H1 (cell line): ENCODE measurements around the gene EFEMP2. TPM values are rescaled to one million over a fixed set of nuclear protein-coding genes. Genes with fewer than 3 reads are reported as not detected.

Experiments used
- CTCF ChIA-PET: fragments of 300-600 bp; sonication (Branson Sonifier 250); formaldehyde crosslinking; loops from one replicate; lab custom pipeline; 2021; ENCODE audit not compliant: partially characterized antibody; lab: Charles Lee
- POLR2A ChIA-PET: fragments of 300-600 bp; sonication (Branson Sonifier 250); formaldehyde crosslinking; loops from one replicate; lab custom pipeline; 2021; ENCODE audit warnings: inconsistent platforms; ENCODE audit not compliant: partially characterized antibody; lab: Charles Lee
- DNase-seq, 2 experiments: peaks; one replicate each; pipeline versions ENCODE4 v3.0.0 to v3.0.0-alpha.2; 2010 to 2022; ENCODE audit warnings: low spot score in 2 of 2, low read depth in 1 of 2, mixed read lengths in 1 of 2
- FAIRE-seq: peaks from 2 replicates; lab custom pipeline; 2011; peaks lifted over from hg19 to GRCh38; lab: Jason Lieb, UNC
- H2AFZ ChIP-seq: 2 replicates; pipeline ENCODE4 v1.8.1; 2012; ENCODE audit warnings: low read length, inconsistent platforms
- H2AK5ac ChIP-seq: 2 replicates; pipeline ENCODE4 v1.6.1; 2013; ENCODE audit warnings: low read depth, low read length
- H2BK120ac ChIP-seq: replicated peaks from 2 replicates; pipeline ENCODE3; 2013; ENCODE audit warnings: low read depth, low read length, inconsistent platforms
- H2BK12ac ChIP-seq: 2 replicates; pipeline ENCODE4 v1.6.1; 2013; ENCODE audit warnings: low read depth, low read length
- H2BK15ac ChIP-seq: 2 replicates; pipeline ENCODE4 v1.6.1; 2013; ENCODE audit warnings: low read length
- H2BK20ac ChIP-seq: 2 replicates; pipeline ENCODE4 v1.6.1; 2013; ENCODE audit warnings: low read length
- H2BK5ac ChIP-seq: 2 replicates; pipeline ENCODE4 v1.6.1; 2013; ENCODE audit warnings: low read depth, low read length
- H3K14ac ChIP-seq: 2 replicates; pipeline ENCODE4 v1.6.1; 2013; ENCODE audit warnings: inconsistent platforms; ENCODE audit not compliant: insufficient read length
- H3K18ac ChIP-seq: 2 replicates; pipeline ENCODE4 v1.6.1; 2013; ENCODE audit warnings: low read length; ENCODE audit errors: extremely low read depth
- H3K23ac ChIP-seq: 2 replicates; pipeline ENCODE4 v1.6.1; 2013; ENCODE audit warnings: inconsistent platforms; ENCODE audit not compliant: insufficient read length
- H3K23me2 ChIP-seq: 2 replicates; pipeline ENCODE4 v1.6.1; 2013; ENCODE audit warnings: low read depth, low read length
- H3K27ac ChIP-seq: 2 replicates; pipeline ENCODE4 v1.6.1; 2011; ENCODE audit warnings: low read depth, low read length, inconsistent platforms
- H3K27me3 ChIP-seq, 4 experiments: replicated peaks in 1 of 4; 1 replicate in 1 of 4; 2 replicates in 3 of 4; pipeline versions ENCODE4 v1.6.1 to v1.8.1; 2011 to 2013; ENCODE audit warnings: low read length in 3 of 4, mild to moderate bottlenecking in 3 of 4, inconsistent platforms in 2 of 4, mixed read lengths in 2 of 4, moderate library complexity in 1 of 4; ENCODE audit not compliant: control insufficient read depth in 3 of 4, insufficient read depth in 3 of 4; ENCODE audit errors: extremely low read depth in 1 of 4
- H3K36me3 ChIP-seq, 4 experiments: 2 replicates each; pipeline versions ENCODE4 v1.6.1 to v1.8.1; 2011 to 2013; ENCODE audit warnings: mild to moderate bottlenecking in 4 of 4, low read length in 3 of 4, moderate library complexity in 2 of 4, control low read depth in 1 of 4, inconsistent platforms in 1 of 4; ENCODE audit not compliant: insufficient read depth in 4 of 4, control insufficient read depth in 2 of 4
- H3K4ac ChIP-seq: replicated peaks from 2 replicates; pipeline ENCODE3; 2013; ENCODE audit warnings: low read length, low read depth, mixed read lengths, inconsistent platforms; ENCODE audit not compliant: insufficient read length
- H3K4me1 ChIP-seq, 4 experiments: replicated peaks in 1 of 4; 1 replicate in 1 of 4; 2 replicates in 3 of 4; pipeline versions ENCODE4 v1.6.1 to v1.8.1; 2011 to 2013; ENCODE audit warnings: low read length in 3 of 4, inconsistent platforms in 2 of 4, mixed read lengths in 1 of 4; ENCODE audit not compliant: insufficient read depth in 4 of 4, control insufficient read depth in 3 of 4
- H3K4me2 ChIP-seq, 2 experiments: 2 replicates each; pipeline versions ENCODE4 v1.6.1 to v1.8.1; 2011 to 2013; ENCODE audit warnings: low read depth in 2 of 2, low read length in 2 of 2, control low read depth in 1 of 2, inconsistent platforms in 1 of 2, mild to moderate bottlenecking in 1 of 2; ENCODE audit not compliant: insufficient read depth in 1 of 2
- H3K4me3 ChIP-seq, 4 experiments: fragments of 200-600, 300-600 bp in 1 of 4; sonication (generic), shearing (Covaris generic), sonication (Bioruptor Twin) in 1 of 4; 2 replicates each; pipeline versions ENCODE4 v1.5.1 to v1.8.1; 2011 to 2016; ENCODE audit warnings: low read length in 4 of 4, low read depth in 3 of 4, control low read depth in 2 of 4, inconsistent platforms in 2 of 4, mild to moderate bottlenecking in 2 of 4, mixed read lengths in 1 of 4, moderate library complexity in 1 of 4; ENCODE audit not compliant: insufficient read depth in 2 of 4; ENCODE audit errors: extremely low read depth in 1 of 4
- H3K56ac ChIP-seq: replicated peaks from 2 replicates; pipeline ENCODE3; 2013; ENCODE audit warnings: low read depth, mild to moderate bottlenecking, mixed read lengths, low read length, inconsistent platforms; ENCODE audit not compliant: insufficient read length
- H3K79me1 ChIP-seq: 2 replicates; pipeline ENCODE4 v1.6.1; 2013; ENCODE audit warnings: low read depth, low read length, control low read depth
- H3K79me2 ChIP-seq, 2 experiments: 2 replicates each; pipeline versions ENCODE4 v1.6.1 to v1.8.1; 2012 to 2013; ENCODE audit warnings: low read length in 2 of 2, mild to moderate bottlenecking in 2 of 2, inconsistent platforms in 1 of 2; ENCODE audit not compliant: insufficient read depth in 2 of 2, control insufficient read depth in 1 of 2
- H3K9ac ChIP-seq, 4 experiments: replicated peaks in 1 of 4; 1 replicate in 1 of 4; 2 replicates in 3 of 4; pipeline versions ENCODE4 v1.6.1 to v1.8.1; 2011 to 2013; ENCODE audit warnings: low read depth in 3 of 4, low read length in 3 of 4, control low read depth in 2 of 4, mild to moderate bottlenecking in 2 of 4, moderate library complexity in 2 of 4, inconsistent platforms in 1 of 4; ENCODE audit errors: extremely low read depth in 1 of 4
- H3K9me3 ChIP-seq, 2 experiments: 2 replicates each; pipeline versions ENCODE4 v1.6.1 to v1.8.1; 2012 to 2013; ENCODE audit warnings: mild to moderate bottlenecking in 2 of 2, moderate library complexity in 2 of 2, control low read depth in 1 of 2, inconsistent platforms in 1 of 2, low read depth in 1 of 2, low read length in 1 of 2, mixed read lengths in 1 of 2; ENCODE audit not compliant: insufficient read depth in 2 of 2
- H4K20me1 ChIP-seq, 2 experiments: replicated peaks in 1 of 2; 2 replicates each; pipeline versions ENCODE3 to v1.8.1; 2011 to 2013; ENCODE audit warnings: inconsistent platforms in 2 of 2, low read length in 2 of 2, mild to moderate bottlenecking in 1 of 2; ENCODE audit not compliant: insufficient read depth in 2 of 2, control insufficient read depth in 1 of 2
- H4K5ac ChIP-seq: 2 replicates; pipeline ENCODE4 v1.6.1; 2013; ENCODE audit warnings: low read length, low read depth, mixed read lengths, inconsistent platforms; ENCODE audit not compliant: insufficient read length
- H4K8ac ChIP-seq: 2 replicates; pipeline ENCODE4 v1.8.0; 2013; ENCODE audit warnings: mild to moderate bottlenecking, moderate library complexity, low read length, inconsistent platforms; ENCODE audit not compliant: insufficient read depth; ENCODE audit errors: extremely low read depth
- H4K91ac ChIP-seq: replicated peaks from 2 replicates; pipeline ENCODE3; 2013; ENCODE audit warnings: low read length, mixed read lengths, inconsistent platforms; ENCODE audit not compliant: insufficient read length
- POLR2A ChIP-seq, 2 experiments: IDR thresholded peaks; 1 replicate in 1 of 2; 2 replicates in 1 of 2; pipeline ENCODE4 v1.6.1; 2011; ENCODE audit warnings: low read depth in 2 of 2, low read length in 2 of 2, mild to moderate bottlenecking in 2 of 2; ENCODE audit errors: control extremely low read depth in 1 of 2
- RAD21 ChIP-seq, 2 experiments: IDR thresholded peaks in 1 of 2; conservative IDR thresholded peaks in 1 of 2; 2 replicates each; pipeline ENCODE4 v1.6.1; 2011; ENCODE audit warnings: low read depth in 2 of 2, low read length in 2 of 2, improper control_type of control experiment in 1 of 2, inconsistent platforms in 1 of 2, mild to moderate bottlenecking in 1 of 2, moderate library complexity in 1 of 2
- RFX5 ChIP-seq: IDR thresholded peaks from 2 replicates; pipeline ENCODE4 v1.6.1; 2011; ENCODE audit warnings: low read depth, low read length, improper control_type of control experiment, borderline replicate concordance
- SIX5 ChIP-seq: IDR thresholded peaks from 2 replicates; pipeline ENCODE4 v1.6.1; 2011; ENCODE audit warnings: mild to moderate bottlenecking, low read depth, low read length
- SUZ12 ChIP-seq: fragments of 200-600 bp; sonication (generic); IDR thresholded peaks from 2 replicates; pipeline ENCODE4 v1.6.1; 2012; ENCODE audit warnings: mild to moderate bottlenecking, inconsistent platforms, low read length, moderate library complexity, mixed read lengths
- TAF1 ChIP-seq: IDR thresholded peaks from 2 replicates; pipeline ENCODE4 v1.6.1; 2011; ENCODE audit warnings: mild to moderate bottlenecking, low read depth, low read length
- TAF7 ChIP-seq: optimal IDR thresholded peaks from 2 replicates; pipeline ENCODE3; 2011; ENCODE audit warnings: low read depth, mild to moderate bottlenecking, inconsistent platforms, low read length, moderate library complexity, borderline replicate concordance
- TBP ChIP-seq: IDR thresholded peaks from 2 replicates; pipeline ENCODE4 v1.6.1; 2011; ENCODE audit warnings: low read depth, low read length, improper control_type of control experiment
- ZNF274 ChIP-seq: IDR thresholded peaks from 2 replicates; pipeline ENCODE4 v1.7.0; 2012; ENCODE audit warnings: low read length, borderline replicate concordance; ENCODE audit errors: extremely low read depth
- WGBS, 2 experiments: shearing (Covaris generic) in 1 of 2; methylation state at CpG; one replicate each; pipeline versions ENCODE4 v1.1.6 to v1.1.7; 2013 to 2015; ENCODE audit warnings: low lambda C conversion rate in 2 of 2, mixed read lengths in 2 of 2, inconsistent platforms in 1 of 2, low coverage in 1 of 2, missing lambda C conversion rate in 1 of 2; ENCODE audit not compliant: insufficient replicate concordance in 2 of 2, insufficient coverage in 1 of 2, insufficient read length in 1 of 2; ENCODE audit errors: extremely low coverage in 1 of 2, missing lambda C conversion rate in 1 of 2; 5-methylcytosine and 5-hydroxymethylcytosine counted together
- polyA plus RNA-seq, 7 experiments: library from polyadenylated mRNA; depleted of rRNA in 3 of 7; stranded (reverse) in 5 of 7; unstranded in 2 of 7; fragments of >200 nt in 5 of 7; fragments of 200-250 nt in 2 of 7; gene quantifications; 1 replicate in 5 of 7; 2 replicates in 1 of 7; 4 replicates in 1 of 7; pipeline versions ENCODE4 v1.2.1 to v1.2.3, GENCODE V29; 2011 to 2013; ENCODE audit warnings: missing spikeins in 2 of 7, mixed read lengths in 2 of 7
- total RNA-seq: library from RNA; stranded (reverse); fragmentation: NEBNext Ultra II Directional; extraction: Animal tissue kit (Norgen Biotek cat#: 25700); gene quantifications from 2 replicates; pipeline ENCODE4 v1.2.1, GENCODE V29; 2021
- TF ChIP-seq, protein P1 (sequence below): IDR thresholded peaks from 2 replicates; pipeline ENCODE4 v1.6.1; 2012; ENCODE audit warnings: inconsistent platforms

The EFEMP2 gene
- total and polyA plus RNA-seq, 2 of the 8 experiments (the other 6 are each of a cell fraction or from before 2014, with no cell fraction given), result 8.8 to 17.2 TPM

DNA sequence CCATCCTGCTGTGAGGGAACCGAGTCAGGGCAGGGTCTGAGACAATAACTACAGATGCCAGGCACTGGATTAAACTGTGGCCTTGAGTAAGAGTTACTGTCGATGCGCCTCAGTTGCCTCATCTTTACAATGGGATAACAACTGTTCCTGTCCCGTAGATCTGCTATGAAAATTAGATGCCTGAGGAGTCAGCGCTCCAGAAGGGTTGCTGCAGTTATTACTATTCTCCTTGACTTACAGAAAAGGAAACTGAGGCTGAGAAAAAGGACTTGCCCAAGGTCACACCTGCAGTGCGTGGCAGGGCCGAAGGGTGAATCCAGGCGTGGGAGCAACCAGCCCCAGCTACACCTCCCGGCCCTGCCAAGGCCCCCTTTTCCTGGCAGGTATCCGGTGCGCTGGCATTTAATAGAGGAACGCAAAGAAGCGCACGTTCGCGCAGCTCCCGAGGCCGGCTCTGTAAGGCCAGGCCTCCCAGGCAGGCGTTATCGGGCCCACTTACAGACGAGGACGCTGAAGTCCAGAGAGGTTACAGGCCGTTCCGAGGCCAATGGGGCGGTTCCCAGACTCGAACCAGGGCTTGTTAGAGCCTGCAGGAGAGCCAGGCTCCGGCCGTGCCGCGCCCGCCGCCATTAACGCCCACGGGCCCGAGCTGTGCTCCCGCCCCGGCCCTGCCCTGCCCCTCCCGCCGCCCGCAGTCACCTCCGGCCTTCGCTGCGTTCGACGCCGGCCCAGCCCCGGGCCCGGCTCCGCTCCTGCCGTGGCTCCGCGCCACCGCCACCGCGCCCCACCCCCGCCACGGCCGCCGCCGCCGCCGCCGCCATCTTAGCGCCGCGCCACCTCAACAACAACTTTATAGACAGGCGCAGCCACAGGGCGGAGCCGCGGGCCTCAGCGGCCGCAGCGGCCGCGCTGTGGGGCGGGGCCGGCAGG, 45.9 kb upstream of the EFEMP2 start, which contains the start of gene C11orf68:
C11orf68 (minus strand) TSS at position 852 of the 930 bp plus-strand sequence; CDS start at position 821, 31 bp downstream.
- Histone ChIP-seq H2BK12ac (no peak within 1 kb of the TSS; the same call in 1 of the 2 replicates), H2BK15ac (peak within 1 kb of the TSS; percentile 40; the same call in 1 of the 2 replicates), H3K18ac (peak within 1 kb of the TSS; percentile 93), H3K9me3 (no peaks in the 10 kb centered on the region), H2BK5ac (peak within 1 kb of the TSS; percentile 71), H2BK20ac (no peak within 1 kb of the TSS), H3K36me3 (peaks cover 0 to 8% (median 5%) of the 10 kb centered on the region in 4 experiments; a peak in 4 of 8 replicates), H3K56ac (peak within 1 kb of the TSS; percentile 69), H3K9ac (peak within 1 kb of the TSS; percentile 76 to 92 (median 84)), H3K4me2 (peak within 1 kb of the TSS; percentile 83 to 94), H3K23ac (no peak within 1 kb of the TSS), H3K4ac (peak within 1 kb of the TSS; percentile 97), H4K8ac (peak within 1 kb of the TSS; percentile 98), H2BK120ac (no peak within 1 kb of the TSS), H2AK5ac (peak within 1 kb of the TSS; percentile 17; the same call in 1 of the 2 replicates), H3K4me1 (peaks cover 0 to 22% (median 13%) of the 10 kb centered on the region in 4 experiments; a peak in 4 of 7 replicates), H3K14ac (no peak within 1 kb of the TSS), H3K27ac (peak within 1 kb of the TSS; percentile 80), H4K5ac (peak within 1 kb of the TSS; percentile 92), H3K23me2 (peaks cover 13% of the 10 kb centered on the region; the same call in 1 of the 2 replicates), H3K27me3 (no peaks in the 10 kb centered on the region), H3K79me2 (peaks cover 0 to 7% of the 10 kb centered on the region in 2 experiments; a peak in 2 of 4 replicates), H2AFZ (no peak within 1 kb of the TSS), H4K91ac (peak within 1 kb of the TSS; percentile 95), H3K79me1 (peaks cover 7% of the 10 kb centered on the region; the same call in 1 of the 2 replicates), H3K4me3 (peak within 1 kb of the TSS; percentile 91 to 98 (median 94)), H4K20me1 (peaks cover 0 to 7% of the 10 kb centered on the region in 2 experiments)
- WGBS, 2 experiments, result 15% methylated on average over 32 of the region's 77 CpGs; no CpG with 5 or more reads in 1 of the 2 experiments
- ChIA-PET POLR2A (interaction anchor here (0.5 to 4.9 kb wide), 20 partner anchors 9 to 255 kb away, joined by 3 to 36 read pairs (median 4); partner anchors contain the start of genes CCDC85B, FIBP, MUS81 and SF3B2), CTCF (interaction anchor here (0.6 to 2.3 kb wide), 7 partner anchors 11 to 79 kb away, joined by 3 to 10 read pairs (median 5); partner anchors contain the start of gene FIBP)
- FAIRE-seq (no peak), DNase-seq (peak in 1 of 2 experiments; percentile 55)
- TF ChIP-seq RFX5 (no peak), TAF1 (peak; percentile 52; the same call in 1 of the 2 replicates), TBP (peak; percentile 5; the same call in 1 of the 2 replicates), SUZ12 (no peak), TAF7 (peak; percentile 43), SIX5 (no peak), ZNF274 (no peak), RAD21 (IDR thresholded peaks at IDR 0.05 in 1 of 2, conservative IDR thresholded peaks at IDR 0.05 in 1 of 2; ENCODE audit: low read depth in 2 of 2, low read length in 2 of 2) (no peak), POLR2A (IDR thresholded peaks at IDR 0.05; ENCODE audit: control extremely low read depth in 1 of 2, low read depth in 2 of 2, low read length in 2 of 2) (peak in 1 of 2 experiments; percentile 43)
- TF ChIP-seq, protein P1, sequence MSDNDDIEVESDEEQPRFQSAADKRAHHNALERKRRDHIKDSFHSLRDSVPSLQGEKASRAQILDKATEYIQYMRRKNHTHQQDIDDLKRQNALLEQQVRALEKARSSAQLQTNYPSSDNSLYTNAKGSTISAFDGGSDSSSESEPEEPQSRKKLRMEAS, result 0 out of 2 replicates have a peak, but pooled peaks have one; percentile 12
